Measurements from ENCODE around the gene LCTL.
"Not testable (repeated sequence)": the region's sequence is repeated elsewhere in the genome, so short reads cannot be mapped to it uniquely, and the experiment has no call there.

The LCTL gene

DNA sequence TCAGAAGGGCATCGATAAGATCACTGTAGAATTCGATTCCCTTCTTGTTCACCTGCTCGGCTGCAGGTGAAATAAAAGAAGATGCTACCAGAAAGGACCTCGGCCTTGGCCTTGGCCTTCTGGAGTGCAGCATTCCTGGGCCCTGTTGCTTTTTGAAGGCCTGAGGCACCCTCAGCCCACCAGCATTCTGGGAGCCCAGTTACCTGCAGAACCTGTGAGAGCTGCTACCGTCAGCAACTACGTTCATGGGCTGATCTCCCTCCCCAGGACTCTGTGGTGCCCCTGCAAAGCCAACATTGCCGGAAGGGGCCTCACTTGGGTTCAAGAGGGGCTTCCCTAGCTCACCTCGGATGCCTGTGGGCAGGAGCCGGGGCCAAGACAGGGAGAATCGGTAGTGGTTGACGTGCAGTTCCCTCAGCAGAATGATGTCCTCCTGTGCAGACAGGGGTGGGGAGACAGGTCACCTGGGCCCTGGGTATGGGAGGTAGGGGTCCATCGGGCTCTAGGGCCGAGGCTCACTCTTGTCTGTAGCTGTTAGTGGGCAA lies 2.2 kb downstream of the LCTL start:
- DNase-seq: no peak

DNA sequence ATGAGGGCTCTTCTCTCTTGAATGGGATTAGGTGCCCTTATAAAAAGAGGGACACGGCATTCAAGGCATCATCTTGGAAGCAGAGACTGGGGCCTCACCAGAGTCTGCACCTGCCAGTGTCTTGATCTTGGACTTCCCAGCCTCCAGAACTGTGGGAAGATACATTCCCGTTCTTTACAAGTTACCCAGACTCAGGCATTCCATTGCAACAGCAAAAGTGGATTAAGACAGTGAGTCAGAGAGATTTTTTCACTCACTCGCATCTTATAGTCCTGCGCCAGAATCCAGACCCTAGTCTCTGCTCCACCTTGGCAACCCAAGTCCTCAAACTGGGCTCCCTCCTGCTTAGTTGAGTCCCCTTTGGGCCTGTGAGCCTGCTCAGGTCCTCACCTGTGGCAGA lies 2.7 kb downstream of the LCTL start:
- DNase-seq: no peak

DNA sequence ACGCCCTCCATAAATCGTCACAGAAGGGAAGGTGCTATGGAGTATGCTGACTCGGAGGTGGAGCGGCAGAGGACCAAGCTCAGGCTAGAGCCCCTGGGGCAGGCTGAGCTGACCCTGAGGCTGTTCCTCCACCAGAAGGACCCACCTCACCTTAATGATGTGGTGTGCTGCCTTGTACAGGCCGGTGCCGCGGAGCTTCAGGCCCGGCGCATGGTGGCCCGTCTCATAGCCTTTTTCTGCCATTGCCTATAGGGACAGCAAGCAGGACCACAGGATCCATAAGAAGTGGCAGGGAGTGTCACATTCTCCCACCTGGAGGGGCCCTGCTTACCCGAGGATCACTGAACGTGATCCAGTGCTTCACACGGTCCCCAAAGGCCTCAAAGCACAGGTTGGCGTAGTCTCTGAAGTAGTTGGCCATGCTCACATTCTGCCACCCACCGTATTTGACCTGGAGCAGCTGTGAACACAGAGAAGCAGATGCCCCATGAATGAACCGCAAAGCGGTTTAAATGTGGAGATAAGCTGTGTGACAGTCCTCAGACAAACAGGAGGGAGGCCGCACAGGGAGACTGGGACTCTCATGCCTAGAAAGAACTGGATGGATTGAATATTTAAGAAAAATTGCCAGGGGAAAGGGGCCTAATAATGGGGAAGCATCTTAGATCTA lies 4.8 kb downstream of the LCTL start:
- no peak for DNase-seq

GRCh38 chr15:66558271-66558670 lies 7.5 kb downstream of the LCTL start:
- no peak for DNase-seq

DNA sequence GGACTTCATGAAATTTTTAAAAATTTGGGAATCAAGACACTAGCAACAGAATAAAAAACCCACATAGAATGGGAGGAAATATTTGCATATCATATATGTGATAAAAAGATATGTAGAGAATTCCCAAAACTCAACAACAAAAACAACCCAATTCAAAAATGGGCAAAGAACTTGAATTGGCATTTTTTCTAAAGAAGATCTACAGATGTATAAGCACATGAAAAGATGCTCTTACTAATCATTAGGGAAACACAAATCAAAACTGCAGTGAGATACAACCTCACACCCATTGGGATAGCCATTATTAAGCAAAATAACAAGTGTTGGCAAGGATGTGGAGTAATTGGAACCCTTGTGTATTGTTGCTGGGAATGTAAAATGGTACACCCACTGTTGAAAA lies 10.1 kb downstream of the LCTL start:
- no peak for DNase-seq

GRCh38 chr15:66545255-66545654 lies 20.5 kb downstream of the LCTL start:
- no peak for DNase-seq

DNA sequence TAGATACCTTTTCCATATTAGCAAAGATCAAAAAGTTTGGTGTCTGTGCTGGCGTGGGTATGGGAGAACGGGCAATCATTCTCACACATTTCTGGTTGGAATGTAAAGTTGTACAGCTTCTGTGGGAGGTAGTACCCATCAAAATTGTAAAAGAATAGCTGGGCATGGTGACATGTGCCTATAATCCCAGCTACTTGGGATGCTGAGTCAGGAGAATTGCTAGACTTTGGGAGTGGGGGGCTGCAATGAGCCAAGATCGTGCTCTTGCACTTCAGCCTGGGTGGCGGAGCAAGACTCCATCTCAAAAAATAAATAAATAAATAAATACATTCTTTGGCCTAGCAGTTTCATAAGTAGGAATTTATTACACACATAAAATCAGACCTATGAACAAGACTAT lies 22.9 kb downstream of the LCTL start:
- DNase-seq: no peak

DNA sequence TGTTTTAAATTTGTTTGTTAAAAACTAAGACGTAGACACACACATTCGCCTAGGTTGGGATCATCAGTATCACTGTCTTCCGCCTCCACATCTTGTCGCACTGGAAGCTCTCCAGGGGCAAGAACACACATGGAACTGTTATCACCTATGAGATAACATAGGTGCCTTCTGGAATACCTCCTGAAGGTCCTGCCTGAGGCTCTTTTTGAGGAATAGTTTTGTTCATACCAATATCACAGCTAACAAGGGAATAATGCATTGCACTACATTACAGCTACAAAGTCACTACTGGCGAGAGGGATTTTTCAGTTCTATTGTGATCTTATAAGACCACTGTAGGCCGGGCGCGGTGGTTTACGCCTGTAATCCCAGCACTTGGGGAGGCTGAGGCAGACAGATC lies 30.7 kb downstream of the LCTL start:
- no peak for DNase-seq

DNA sequence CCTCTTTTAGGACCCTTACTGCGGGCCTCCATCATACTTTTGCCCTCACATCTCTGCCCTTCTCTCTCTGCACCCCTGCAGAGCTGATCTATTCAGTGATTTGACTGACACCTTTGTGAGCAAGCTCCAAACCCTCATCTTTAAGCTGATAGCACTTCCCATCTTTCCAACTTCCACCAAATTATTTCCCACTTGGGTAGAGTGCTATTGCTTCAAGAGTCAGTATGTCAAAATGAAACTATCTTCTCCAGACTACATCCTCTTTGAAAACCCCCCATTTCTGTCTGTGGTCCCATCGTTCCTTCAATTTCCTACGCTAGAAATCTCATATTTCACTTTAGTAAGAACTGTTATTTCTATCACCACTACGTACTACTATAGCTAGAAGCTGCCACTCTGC lies 41.0 kb downstream of the LCTL start:
- no peak for DNase-seq

DNA sequence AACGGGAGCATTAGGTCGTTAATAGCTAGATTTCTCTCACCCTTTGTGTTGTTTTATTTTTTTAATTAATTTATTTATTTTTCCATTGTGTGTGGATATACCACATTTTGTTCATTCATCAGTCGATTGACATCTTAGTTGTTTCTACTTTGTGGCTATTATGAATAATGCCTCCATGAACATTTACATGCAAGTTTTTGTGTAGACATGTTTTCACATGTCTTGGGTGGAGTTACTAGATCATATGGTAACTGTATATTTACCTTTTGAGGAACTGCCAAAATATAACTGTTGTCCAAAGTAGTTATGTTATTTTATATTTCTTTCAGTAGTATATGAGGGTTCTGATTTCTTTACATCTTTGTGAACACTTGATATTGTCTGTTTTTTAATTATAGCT lies 41.9 kb downstream of the LCTL start:
- DNase-seq: no peak

GRCh38 chr15:66515901-66516322 lies 49.9 kb downstream of the LCTL start:
- no peak for DNase-seq

- no peak for DNase-seq
These were observed 51.2 kb downstream of the LCTL start for GRCh38 chr15:66514586-66514985.

DNA sequence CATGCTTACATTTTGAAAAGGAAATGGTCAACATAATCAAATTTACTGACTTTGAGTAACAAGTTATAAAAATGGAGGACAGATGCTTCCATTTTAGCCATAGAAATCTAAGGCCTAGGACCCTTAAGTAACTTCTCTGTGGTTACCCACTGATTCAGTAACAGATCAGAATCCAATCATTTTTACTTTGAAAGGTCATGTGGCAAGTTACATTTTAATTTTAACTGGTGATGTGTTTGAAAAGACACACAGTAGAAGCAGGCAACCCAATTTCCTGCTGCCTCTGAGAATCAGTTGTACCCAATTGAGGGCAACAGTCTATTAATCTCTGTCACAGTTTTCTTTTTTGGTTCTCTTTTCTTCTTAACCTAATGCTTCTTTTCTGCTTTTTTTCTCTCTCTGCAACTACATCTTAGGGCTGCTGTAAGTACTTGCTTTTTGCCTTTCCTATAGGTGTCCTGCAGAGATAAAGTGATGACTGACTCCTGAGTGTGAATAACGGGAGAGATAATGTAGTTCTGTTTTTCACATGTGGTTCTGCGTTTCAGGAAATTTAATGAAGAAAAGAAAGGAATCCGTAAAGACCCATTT lies 57.4 kb downstream of the LCTL start:
- no peak for DNase-seq

DNA sequence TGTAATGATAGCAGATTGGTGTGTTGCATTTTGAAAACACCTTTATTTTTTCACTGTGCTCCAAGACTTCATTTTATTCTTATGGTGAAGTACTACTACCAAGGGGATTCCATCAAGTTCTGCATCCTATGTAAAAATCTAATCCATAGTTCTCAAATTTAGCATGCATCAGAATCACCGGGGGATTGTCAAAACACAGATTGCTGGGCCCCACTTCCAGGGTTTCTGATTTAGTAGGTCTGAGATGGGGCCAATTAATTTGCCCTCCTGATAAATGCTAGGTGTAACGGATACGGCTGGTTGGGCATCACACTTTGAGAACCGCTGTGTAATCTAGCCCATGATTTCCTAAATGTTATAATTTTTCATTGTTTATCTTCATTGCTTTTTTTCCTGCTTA lies 60.0 kb downstream of the LCTL start:
- no peak for DNase-seq

DNA sequence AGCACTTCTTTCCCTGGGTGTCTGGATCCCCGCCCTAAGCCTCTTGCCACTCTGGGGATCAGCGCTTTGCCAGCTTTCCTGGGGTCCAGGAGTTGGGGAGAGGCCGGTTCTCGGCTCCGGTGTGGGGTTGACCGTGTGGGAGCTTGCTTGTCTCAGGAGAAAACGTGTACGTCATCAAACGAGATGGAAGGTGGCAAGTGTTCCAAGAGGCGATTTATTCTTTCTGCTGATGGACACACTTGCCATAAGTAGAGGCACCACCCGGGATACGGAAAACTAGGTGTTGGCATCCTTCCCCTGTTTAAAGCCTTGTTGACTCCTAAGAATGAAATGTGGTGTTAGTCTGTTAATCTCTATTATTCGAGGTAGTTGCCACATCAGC lies 60.4 kb downstream of the LCTL start:
- DNase-seq: no peak

GRCh38 chr15:66504563-66505429 lies 61.0 kb downstream of the LCTL start, which contains the start of the genes RPL4 and ZWILCH:
Gene RPL4, minus strand, starts transcription at chr15:66504855. Its CDS starts 65 bp downstream, at chr15:66504790.
Gene ZWILCH, plus strand, starts transcription at chr15:66505326. Its CDS starts 13 bp downstream, at chr15:66505339.
- peak; percentile 84 for DNase-seq

- DNase-seq: no peak
These were observed 61.8 kb downstream of the LCTL start for GRCh38 chr15:66503780-66504562.

DNA sequence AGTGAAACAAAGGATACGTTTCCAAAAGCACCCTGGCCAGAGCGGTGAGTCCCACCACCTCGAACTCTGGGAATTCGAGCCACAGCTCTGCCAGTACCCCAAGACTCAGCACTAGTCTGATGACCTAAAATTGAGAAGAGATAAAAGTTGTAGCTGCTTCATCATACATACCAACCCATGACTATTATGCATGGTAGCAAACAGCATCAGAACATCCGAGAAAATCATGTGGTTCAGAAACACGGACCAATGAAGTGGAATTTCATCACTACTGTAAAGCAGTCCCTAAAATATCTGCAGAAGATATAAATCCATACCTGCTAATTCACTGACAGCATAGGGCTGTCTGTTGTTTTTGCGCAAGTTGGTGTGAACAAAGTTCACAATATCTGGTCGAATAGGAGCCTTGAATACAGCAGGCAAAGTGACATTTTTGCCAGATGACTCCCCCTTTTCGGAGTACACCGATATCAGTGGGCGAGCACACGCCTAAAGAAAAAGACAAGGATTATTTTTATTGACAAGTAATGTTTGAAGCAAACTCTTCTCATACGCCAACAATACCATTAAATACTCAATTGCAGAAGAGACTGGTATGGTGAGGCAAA lies 62.7 kb downstream of the LCTL start:
- DNase-seq: not testable (repeated sequence)

DNA sequence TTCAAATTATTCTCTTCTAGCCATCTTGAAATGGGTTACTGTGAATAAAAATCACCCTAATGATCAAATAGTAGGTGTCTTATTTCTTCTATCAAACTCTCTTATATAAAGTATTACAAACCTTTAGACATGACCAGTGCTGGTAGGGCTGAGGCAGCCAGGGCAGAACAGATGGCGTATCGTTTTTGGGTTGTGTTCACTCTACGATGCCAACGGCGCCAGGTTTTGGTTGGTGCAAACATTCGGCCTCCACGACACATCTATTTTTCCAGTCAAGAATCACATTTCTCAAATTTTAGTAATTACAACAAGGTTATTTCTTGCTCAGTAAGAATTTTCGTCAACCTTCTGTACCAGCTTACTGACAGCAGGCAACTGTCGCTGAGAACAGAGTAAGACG lies 63.3 kb downstream of the LCTL start:
- no peak for DNase-seq

DNA sequence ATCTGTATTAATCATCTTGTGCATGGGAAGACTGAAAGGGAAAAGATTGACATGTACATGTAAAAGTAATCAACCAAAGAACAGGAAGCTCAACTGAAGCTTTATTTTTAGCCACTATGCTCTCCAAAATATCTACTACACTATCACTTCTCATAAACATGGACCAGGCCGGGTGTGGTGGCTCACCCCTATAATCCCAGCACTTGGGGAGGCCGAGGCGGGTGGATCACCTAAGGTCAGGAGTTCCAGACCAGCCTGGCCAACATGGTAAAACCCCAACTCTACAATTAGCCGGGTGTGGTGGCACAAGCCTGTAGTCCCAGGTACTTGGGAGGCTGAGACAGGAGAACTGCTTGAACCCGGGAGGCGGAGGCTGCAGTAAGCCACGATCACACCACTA lies 65.5 kb downstream of the LCTL start:
- DNase-seq: not testable (repeated sequence)

GRCh38 chr15:66498501-66499386 lies 67.1 kb downstream of the LCTL start:
- no peak for DNase-seq

Measured in CD4-positive, alpha-beta T cell treated with Interleukin-17A for 4 hours (primary cell).